ENCODE results near the gene XPC.
"Not testable (repeated sequence)": the region's sequence is repeated elsewhere in the genome, so short reads cannot be mapped to it uniquely, and the experiment has no call there.

XPC gene

DNA sequence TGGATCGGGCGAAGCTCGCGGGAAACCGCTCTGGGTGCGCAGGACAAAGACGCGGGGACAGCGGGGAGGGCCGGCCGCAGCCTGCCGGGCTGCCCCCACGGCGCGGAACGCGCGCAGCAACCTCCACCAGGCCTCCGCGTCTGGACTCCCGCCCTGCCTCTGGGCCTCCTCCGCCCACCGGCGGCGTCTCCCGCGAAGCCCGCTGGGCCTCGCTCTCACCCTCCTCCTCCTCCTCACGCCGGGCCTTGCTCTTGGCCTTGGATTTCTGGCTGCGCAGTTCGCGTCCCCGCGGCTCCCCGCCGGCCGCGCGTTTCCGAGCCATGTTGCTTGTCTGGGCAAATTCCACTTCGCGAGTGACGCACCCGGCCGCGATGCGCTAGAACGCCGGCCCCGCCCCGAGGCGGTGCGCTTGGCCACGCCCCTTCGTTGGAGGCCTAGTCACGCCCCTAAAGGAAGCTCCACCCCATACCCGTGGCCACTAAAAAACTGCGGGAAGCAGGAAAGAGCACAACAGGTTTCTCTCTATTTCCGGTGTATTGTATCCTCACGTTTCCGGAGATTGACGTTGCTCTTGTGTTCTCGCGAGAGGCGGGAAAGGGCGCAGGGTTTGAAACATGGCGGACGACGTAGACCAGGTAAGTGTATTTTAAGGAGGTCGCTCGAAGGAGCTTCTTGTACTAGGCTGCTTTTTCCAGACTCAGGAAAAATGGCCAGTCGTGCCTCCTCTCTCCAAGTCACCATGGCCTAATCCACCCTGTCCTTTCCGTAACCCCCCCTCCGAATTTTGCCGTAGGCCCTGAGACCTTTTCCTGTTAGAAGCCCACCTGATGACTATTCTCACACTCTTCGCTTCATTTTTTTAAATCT, at the start of gene XPC, which contains the start of gene LSM3:
Gene XPC (minus strand): TSS at position 355 of the 867 bp plus-strand sequence. CDS start 33 bp downstream, at position 322.
Gene LSM3 (plus strand): TSS at position 571 of the 867 bp plus-strand sequence. CDS start 44 bp downstream, at position 615.
- peak; percentile 97 for DNase-seq (ENCODE audit: low read depth)

DNA sequence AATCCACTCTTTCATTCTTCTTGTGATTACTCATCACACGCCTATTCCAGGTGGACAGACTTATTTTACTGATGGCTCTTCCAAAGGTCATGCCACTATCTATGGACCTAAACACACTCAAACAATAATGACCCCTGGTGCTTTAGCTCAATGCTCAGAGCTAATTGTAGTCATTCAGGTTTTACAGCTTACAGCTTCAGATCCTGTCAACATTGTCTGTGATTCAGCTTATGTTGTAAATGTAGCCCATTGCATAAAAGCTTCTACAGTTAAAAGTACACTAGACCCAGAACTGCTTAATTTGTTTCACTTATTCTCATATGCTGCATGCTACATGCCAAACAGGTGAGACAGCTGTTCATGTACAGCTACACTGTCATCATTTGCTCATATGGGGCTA, 49.5 kb upstream of the XPC start:
- no peak for DNase-seq (ENCODE audit: low read depth)

DNA sequence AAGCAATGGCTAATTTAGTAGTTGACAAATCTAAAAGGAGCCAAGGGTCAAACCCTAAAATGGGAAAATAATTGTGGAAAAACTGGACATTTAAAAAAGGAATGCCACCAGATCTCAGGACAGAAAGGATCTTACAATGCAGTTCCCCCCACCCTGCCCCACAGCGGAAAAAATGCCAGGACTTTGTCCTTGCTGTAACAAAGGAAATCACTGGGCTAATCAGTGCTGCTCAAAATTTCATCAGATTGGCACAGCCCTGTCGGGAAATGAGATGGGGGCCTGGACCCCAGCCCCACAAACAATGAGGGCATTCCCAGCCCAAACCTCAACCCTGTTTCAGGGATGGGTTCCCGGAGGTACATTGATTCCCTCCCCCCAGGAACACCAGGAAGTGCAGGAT, 48.0 kb upstream of the XPC start:
- not testable (repeated sequence) for DNase-seq (ENCODE audit: low read depth)

DNA sequence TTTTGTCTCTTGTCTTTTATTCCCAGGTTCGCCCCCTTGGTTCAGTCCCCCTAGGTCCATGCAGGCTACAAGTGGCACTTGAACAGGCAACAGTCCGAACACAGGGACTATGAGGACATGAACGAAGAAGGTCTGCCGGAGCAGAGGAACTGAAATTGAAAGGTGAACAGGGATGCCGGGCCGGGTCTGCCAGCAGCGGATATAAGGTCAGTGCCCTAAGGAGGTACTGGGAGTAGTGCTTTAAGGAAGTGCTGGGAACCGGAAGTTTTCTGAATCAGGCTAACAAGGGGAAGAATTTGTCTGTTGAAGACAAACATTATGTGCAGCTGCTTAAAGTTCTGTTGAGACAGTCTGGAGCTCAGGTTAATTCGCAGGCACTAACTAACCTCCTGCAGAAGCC, 47.0 kb upstream of the XPC start:
- no peak for DNase-seq (ENCODE audit: low read depth)

DNA sequence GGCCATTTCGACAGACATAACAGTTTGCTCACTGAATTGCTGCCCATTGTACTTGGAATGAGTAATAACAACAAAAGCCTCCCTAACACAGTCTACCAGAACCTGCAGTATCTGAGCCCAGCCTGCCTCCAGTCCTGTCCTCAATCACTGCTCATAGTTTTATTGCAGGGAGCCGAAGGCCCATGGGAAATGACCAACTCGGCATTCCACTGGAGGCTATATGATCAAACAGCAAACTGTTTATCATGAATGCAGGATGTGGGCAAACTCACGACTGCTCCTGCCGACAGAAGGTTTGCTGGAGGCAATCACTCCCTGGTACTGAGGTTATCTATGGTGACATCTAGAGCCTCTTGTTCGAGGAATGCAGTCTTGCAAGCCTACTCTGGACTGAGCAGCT, 46.5 kb upstream of the XPC start:
- no peak for DNase-seq (ENCODE audit: low read depth)

DNA sequence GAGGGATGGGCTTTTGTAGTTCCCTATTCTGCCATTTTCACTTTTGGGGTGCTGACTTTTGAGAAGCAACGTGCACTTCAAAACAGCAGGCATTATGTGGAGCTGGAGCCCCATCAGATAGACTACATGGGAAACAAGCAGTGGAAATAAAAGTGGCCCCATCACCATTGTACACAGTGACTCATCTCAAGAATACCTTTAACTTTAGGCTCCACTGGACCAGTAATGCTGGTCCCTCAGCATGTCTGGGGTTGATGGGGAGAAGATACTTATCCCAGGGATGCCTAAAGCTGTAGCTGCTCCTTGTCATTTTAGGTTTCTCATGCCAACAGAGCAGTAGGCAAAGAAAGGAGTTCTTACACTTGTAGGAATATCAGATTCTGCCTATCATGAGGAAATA, 45.2 kb upstream of the XPC start:
- DNase-seq (ENCODE audit: low read depth): no peak

DNA sequence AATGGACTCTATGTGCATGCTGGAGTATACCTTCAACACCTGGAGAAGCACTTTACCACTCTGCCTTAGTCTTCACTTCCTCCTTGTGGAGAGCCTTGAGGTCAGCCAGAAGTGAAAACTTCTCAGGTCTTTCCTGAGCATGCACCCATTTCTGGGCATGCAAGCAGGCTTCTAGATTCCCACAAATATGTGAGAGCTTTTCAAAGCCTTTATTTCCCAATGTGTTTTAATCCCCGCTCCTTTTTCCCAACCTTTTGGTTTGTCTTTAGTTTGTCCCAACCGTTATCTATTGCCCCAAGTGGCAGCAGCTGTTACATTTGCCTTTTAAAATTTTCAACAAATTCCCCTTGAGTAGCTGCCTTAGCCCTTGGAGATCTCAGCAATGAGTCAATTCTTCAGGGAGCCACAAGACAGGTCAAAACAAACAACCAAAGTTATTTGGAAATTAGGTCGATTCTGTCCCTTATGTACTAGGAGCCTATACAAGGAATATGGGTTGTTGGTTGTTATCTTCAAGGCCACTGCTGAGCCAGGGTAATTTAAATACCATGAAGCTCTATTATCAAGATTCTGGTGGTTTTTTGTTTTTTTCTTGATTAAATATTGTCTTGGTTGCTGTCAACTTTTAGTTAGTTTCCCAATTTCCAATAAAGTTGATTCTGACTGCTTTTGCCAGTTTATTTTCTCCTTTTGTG, 44.6 kb upstream of the XPC start:
- DNase-seq (ENCODE audit: low read depth): no peak

DNA sequence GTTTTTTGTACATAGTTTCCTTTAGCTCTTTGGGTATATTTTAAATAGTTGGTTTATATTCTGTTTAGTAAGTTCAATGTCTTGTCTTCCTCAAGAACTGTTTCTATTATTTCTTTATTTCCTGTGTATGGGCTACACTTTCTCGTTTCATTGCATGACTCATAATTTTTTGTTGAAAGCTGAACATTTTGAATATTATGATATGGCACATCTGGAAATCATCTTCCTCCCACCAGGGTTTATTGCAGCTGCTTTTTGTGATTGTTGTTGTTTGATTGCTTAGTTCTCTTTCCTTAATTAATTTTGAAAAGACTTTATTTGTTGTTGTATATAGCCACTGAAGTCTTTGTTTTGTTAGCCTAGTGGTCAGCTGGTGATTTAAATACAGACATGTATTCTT, 44.1 kb upstream of the XPC start:
- no peak for DNase-seq (ENCODE audit: low read depth)

DNA sequence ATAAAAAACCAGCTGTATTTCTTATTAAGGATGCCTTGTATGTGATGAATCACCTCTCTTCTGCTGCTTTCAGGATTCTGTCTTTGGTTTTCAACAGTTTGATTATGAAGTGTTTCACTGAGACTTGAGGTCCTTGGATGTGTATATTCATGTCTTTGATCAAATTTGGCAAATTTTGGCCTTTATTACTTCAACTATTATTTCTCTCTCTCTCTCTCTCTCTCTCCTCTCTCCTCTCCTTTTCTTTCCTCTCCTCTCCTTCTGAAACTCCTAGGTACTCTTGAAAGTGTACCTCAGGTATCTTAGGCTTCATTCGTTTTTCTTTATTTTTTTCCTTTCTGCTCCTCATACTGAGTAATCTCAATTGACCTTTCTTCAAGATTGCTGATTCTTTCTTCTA, 43.5 kb upstream of the XPC start:
- no peak for DNase-seq (ENCODE audit: low read depth)

DNA sequence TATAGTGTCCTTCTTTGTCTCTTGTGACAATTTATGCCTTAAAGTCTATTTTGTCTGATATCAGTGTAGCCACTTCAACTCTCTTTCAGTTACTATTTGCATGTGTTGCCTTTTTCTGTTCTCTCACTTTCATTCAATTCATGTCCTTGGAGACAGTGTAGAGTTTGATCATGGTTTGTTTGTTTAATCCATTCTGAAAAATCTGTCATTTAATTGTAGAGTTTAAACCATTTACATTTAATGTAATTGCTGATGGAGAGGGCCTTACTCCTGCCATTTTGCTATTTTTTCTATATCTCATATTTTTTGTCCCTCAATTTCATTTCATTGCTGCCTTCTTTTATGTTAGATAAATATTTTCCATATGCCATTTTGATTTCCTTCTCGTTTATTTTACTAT, 42.5 kb upstream of the XPC start:
- no peak for DNase-seq (ENCODE audit: low read depth)

DNA sequence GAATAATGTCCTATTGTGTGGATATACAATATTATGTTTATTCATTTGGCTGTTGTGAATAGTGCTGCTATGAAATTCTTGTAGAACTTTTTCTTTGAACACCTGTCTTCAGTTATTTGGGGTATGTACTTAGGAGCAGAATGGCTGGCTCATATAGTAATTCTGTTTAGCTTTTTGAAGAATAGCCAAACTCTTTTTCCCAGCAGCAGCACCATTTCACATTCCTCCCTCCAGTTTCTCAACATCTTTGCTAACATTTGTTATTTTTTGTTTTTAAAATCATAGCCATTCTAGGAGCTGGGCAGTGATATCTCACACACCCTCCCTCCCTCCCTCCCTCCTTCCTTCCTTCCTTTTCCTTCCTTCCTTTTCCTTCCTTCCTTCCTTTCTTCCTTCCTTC, 40.0 kb upstream of the XPC start:
- DNase-seq (ENCODE audit: low read depth): no peak

DNA sequence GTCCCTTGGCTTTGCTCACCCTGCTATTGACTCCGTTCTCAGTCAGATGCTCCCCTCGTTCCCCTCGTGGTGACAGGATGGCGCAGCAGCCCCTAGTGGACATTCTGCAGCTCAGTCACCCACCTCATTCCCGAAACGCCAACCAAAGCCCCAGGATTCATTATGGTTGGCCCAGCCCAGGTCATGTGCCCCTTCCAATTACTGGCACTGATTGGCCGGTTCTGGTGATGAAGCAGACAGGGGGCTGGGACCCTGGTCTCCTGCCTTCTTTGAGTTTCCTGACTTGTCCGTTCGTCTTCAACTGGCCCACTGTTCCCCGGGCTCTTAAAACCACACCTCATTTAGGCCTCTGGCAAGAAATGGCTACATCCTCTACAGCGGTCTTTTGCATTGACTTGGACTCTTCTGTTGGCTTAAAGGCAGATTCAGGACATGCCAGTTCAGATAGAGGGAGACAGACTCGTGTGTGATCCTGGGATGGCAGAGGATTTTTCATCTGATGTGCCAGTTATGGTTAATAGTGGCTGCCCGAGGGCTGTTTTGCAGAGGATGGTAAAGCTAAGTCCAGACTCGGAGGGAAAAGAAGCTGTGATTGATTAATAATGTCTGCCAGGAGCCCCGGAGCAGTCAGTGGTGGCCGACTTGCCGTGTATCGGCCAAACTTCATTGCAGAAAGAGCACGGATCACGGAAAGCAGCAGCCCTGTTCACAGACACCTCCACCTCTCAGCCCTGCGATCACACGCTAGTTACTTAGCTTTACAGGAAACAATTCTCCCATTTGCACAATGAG, 38.1 kb upstream of the XPC start:
- no peak for DNase-seq (ENCODE audit: low read depth)

DNA sequence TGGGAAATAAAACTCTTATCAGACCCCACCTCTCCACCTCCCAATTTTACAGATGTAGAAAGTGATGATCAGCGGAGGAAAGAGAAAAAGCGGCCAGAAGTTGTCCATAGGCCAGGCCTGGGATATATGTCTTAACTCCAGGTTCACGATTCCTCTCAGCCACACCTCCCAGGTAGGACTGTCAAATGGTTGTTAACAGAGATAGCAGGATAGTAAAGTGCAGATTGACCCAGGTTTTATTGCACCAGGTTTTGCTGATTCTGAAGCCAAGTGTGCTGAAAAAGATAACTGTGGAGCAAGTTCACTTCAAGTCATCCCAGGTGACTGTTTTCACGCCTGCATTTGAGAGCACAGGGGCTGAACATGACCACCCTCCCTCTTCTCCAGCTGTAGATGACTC, 36.4 kb upstream of the XPC start:
- no peak for DNase-seq (ENCODE audit: low read depth)

DNA sequence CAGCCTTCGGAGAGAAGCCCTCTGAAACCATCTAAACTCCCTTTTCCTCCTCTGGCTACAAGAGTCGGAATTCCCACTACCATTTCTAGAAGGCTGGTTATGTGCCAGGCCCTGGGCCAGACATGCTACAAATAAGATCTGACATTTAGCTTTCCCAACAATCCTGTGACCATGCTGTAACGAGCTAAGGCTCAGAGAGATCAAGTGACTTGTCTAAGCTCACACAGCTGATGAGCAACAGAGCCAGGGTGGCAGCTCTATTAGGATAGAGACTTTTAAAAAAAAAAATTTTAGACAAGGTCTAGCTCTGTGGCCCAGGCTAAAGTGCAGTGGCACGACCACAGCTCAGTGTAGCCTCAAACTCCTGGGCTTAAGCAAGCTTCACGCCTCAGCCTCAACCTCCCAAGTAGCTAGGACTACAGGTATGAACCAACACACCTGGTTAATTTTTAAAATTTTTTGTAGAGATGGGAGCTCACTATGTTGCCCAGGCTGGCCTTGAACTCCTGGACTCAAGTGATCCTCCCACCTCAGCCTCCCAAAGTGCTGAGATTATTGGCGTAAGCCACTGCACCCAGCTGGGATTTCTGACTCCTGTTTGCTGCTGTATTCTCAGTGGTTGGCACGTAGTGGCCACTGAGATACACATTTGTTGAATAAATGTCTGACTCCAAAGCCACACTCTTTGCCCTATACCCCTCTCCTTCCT, 34.8 kb upstream of the XPC start:
- no peak for DNase-seq (ENCODE audit: low read depth)

DNA sequence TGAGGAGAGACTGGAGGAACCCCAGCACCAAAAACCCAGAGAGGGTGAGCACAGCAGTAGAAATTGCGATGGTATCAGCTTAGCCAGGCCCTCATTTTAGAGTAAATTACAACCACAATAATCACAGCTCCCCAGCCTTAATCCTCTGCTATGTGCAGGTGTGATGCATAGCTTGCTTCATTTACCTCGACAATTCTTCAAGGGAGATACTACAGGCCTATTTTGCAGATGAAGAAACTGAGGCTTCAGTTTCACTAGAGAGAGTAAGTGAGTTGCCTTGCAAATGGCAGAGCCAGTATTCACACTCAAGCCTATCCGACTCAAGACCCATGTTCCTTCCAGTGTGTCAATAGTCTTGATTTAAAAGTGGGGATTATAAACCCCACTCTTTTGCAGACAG, 33.6 kb upstream of the XPC start:
- no peak for DNase-seq (ENCODE audit: low read depth)

DNA sequence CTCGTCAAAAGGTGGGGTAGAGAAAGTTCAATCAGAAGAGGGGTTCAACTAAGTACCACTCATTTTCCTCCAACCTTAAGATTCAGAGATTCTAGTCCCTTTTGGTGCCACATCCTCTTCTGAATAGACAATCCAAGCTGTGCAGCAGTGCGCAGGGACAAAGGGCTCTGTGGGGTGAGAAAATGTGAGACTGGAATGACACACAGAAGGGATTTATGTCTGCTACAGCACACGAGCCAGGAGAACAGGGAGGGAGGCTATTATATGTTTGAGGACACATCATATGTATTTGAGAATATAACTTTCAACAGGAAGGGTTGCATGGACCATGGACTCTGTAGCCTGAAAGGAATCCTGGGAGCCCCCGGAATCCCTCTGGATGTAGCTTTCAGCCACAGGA, 33.2 kb upstream of the XPC start:
- DNase-seq (ENCODE audit: low read depth): no peak

DNA sequence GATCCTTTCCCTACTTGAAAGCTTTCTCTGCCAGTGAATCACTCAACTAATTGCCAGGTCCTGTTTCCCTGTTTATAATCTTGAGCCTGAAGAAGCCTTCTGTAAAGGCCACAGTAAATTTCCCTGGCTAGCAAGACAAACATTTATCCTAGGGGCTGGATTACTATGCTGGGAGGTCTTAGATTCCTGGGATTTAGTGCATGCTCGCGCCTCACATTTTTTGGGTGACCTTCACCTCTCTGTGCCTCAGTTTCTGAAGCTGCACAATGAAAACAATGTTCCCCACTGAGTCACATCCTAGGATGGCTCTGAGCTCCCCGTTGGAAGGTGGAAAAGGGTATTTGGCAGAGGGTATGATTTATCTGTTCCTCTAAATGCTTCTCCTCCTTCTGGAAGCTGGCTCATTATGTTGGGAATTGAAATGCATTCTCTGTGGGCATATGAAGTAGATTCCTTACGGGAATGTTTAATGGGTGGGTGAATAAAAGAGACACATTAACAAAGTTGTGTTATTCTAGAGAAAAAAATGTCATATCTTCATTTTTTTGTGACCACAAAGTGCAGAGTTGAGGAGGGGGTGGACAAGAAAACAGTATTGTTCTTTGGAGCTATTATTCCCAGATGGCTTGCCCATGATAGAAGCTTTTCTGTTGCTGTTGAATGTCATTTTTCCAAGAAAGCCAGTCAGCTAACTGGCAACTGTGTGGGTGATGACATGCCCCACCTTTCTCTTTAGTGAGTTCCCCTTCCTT, 32.6 kb upstream of the XPC start:
- DNase-seq (ENCODE audit: low read depth): no peak

DNA sequence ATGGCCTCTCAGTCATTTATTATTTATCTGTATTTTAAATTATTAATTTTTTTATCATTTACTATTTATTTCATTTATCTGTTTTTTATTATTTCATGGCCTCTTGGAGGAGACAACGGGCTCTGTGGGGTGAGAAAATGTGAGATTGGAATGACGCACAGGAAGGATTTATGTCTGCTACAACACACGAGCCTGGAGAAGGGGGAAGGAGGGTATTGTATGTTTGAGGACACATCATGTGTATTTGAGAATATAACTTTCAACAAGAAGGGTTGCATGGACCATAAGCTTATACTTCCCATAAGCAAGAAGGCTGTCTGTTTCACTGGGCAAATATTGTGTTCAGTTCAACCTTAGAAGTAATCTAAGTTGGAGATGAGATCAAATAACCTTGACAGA, 31.9 kb upstream of the XPC start:
- DNase-seq (ENCODE audit: low read depth): no peak

DNA sequence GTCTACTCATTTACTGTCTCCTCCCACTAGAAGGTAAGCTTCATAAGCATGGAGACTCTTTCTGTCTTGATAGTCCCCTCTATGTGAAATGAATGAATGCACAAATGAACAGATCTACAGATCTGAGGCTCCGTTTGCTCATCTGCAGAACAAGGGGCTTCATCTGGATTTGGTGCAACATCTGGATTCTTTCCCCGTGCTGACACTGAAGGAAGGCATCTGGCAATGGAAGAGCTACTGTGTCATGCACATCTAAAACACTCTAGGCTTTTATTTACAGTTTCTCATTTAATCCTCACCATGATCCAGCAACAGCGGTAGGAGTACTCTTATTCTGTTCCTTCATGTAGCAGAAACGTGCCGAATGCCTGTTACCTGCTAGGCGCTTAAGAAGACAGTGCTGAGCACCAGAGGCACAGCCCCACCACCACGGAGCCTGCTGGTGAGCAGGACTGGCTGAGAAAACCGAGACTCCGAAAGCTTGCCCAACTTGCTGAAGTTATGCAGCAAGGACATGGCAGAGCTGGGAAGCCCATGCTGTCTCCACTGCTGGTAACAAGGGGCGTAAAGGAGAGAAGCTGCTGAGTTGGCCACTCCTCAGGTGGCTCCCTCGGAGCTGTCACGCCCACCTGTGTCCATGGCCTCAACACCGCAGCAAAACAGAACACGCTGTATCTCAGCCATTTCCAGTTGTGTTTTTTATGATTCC, 31.3 kb upstream of the XPC start:
- no peak for DNase-seq (ENCODE audit: low read depth)

DNA sequence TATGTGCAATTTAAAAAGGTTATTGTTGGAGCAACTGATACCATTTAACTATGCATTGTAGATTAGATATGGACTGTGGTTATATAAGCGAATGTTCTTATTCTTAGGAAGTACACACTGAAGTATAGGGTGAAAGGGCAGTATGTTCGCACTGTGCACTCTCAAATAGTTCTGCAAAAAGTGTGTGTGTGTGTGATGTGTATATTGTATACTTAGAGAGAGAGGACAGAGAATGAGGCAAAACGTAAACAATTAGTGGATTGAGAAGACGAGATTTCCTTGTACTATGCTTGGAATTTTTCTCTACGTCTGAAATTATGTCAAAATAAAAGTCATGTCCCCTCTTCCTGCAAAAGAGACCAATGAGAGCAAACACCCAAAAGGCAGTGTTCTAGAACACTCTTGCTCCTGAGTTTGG, 30.6 kb upstream of the XPC start:
- no peak for DNase-seq (ENCODE audit: low read depth)

DNA sequence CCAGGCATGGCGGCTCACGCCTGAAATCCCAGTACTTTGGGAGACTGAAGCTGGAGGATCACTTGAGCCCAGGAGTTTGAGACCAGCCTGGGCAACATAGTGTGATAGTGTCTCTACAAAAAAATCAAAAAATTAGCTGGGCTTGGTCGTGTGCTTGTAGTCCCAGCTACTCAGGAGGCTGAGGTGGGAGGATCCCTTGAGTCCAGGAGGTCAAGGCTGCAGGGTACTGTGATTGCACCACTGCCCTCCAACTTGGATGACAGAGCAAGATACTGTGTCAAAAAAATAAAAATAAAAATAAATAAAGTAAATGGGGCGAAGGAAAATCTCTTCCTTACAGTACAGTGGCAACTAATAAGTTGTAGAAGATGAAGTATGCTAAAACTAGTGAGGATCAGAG, 29.8 kb upstream of the XPC start:
- DNase-seq (ENCODE audit: low read depth): no peak
